ENCODE data around the gene COX8C. TPM values are rescaled to one million over a fixed set of nuclear protein-coding genes. Genes with fewer than 3 reads are reported as not detected.
"Not testable (repeated sequence)": the region's sequence is repeated elsewhere in the genome, so short reads cannot be mapped to it uniquely, and the experiment has no call there.

The COX8C gene
- total RNA-seq, 1 donor, result not detected

- no peak for DNase-seq (ENCODE audit: insufficient read length, low spot score, missing footprints)
- no peak for TF ChIP-seq CTCF (IDR thresholded peaks at IDR 0.05; ENCODE audit: extremely low read depth, low read depth, low read length)
- Histone ChIP-seq H3K4me3 (ENCODE audit: insufficient read depth, low read length) (no peak overlapping the region), H3K9me3 (ENCODE audit: low read depth, low read length) (no peaks in the 10 kb centered on the region), H4K20me1 (ENCODE audit: insufficient read depth, low read length) (no peaks in the 10 kb centered on the region), H3K4me2 (ENCODE audit: insufficient read depth, low read length) (no peak overlapping the region), H3K79me2 (ENCODE audit: insufficient read depth, low read length) (no peaks in the 10 kb centered on the region), H3K36me3 (ENCODE audit: insufficient read depth, low read length) (no peaks in the 10 kb centered on the region), H3K4me1 (ENCODE audit: insufficient read depth, low read length) (no peaks in the 10 kb centered on the region), H2AFZ (ENCODE audit: low read length) (no peak overlapping the region), H3K27me3 (ENCODE audit: insufficient read depth, low read length) (no peaks in the 10 kb centered on the region), H3K27ac (ENCODE audit: low read depth, low read length) (no peak overlapping the region)
Observed at GRCh38 chr14:93343797-93344196, 3.2 kb upstream of the COX8C start.

- H3K27ac ChIP-seq (ENCODE audit: low read depth, low read length), result no peak overlapping the region
- H3K79me2 ChIP-seq (ENCODE audit: insufficient read depth, low read length), result no peaks in the 10 kb centered on the region
- H2AFZ ChIP-seq (ENCODE audit: low read length), result no peak overlapping the region
- H3K4me3 ChIP-seq (ENCODE audit: insufficient read depth, low read length), result no peak overlapping the region
- no peaks in the 10 kb centered on the region for H4K20me1 ChIP-seq (ENCODE audit: insufficient read depth, low read length)
- H3K4me1 ChIP-seq (ENCODE audit: insufficient read depth, low read length), result no peaks in the 10 kb centered on the region
- no peaks in the 10 kb centered on the region for H3K27me3 ChIP-seq (ENCODE audit: insufficient read depth, low read length)
- DNase-seq (ENCODE audit: insufficient read length, low spot score, missing footprints), result no peak
- no peak overlapping the region for H3K4me2 ChIP-seq (ENCODE audit: insufficient read depth, low read length)
- no peak for TF ChIP-seq CTCF (IDR thresholded peaks at IDR 0.05; ENCODE audit: extremely low read depth, low read depth, low read length)
- no peaks in the 10 kb centered on the region for H3K9me3 ChIP-seq (ENCODE audit: low read depth, low read length)
- H3K36me3 ChIP-seq (ENCODE audit: insufficient read depth, low read length), result no peaks in the 10 kb centered on the region
Observed at GRCh38 chr14:93347850-93348249, 868 bp downstream of the COX8C start.

GRCh38 chr14:93348292-93348691 lies 1.3 kb downstream of the COX8C start:
- no peaks in the 10 kb centered on the region for H4K20me1 ChIP-seq (ENCODE audit: insufficient read depth, low read length)
- no peak overlapping the region for H3K27ac ChIP-seq (ENCODE audit: low read depth, low read length)
- no peaks in the 10 kb centered on the region for H3K4me1 ChIP-seq (ENCODE audit: insufficient read depth, low read length)
- H2AFZ ChIP-seq (ENCODE audit: low read length), result no peak overlapping the region
- TF ChIP-seq CTCF (IDR thresholded peaks at IDR 0.05; ENCODE audit: extremely low read depth, low read depth, low read length), result no peak
- H3K9me3 ChIP-seq (ENCODE audit: low read depth, low read length), result no peaks in the 10 kb centered on the region
- no peaks in the 10 kb centered on the region for H3K79me2 ChIP-seq (ENCODE audit: insufficient read depth, low read length)
- DNase-seq (ENCODE audit: insufficient read length, low spot score, missing footprints), result no peak
- H3K4me3 ChIP-seq (ENCODE audit: insufficient read depth, low read length), result no peak overlapping the region
- no peaks in the 10 kb centered on the region for H3K27me3 ChIP-seq (ENCODE audit: insufficient read depth, low read length)
- no peak overlapping the region for H3K4me2 ChIP-seq (ENCODE audit: insufficient read depth, low read length)
- no peaks in the 10 kb centered on the region for H3K36me3 ChIP-seq (ENCODE audit: insufficient read depth, low read length)

GRCh38 chr14:93354873-93355272 lies 7.9 kb downstream of the COX8C start:
- not testable (repeated sequence) for H3K79me2 ChIP-seq (ENCODE audit: insufficient read depth, low read length); H4K20me1 ChIP-seq (ENCODE audit: insufficient read depth, low read length); H3K9me3 ChIP-seq (ENCODE audit: low read depth, low read length); H3K27me3 ChIP-seq (ENCODE audit: insufficient read depth, low read length); DNase-seq (ENCODE audit: insufficient read length, low spot score, missing footprints); H3K4me1 ChIP-seq (ENCODE audit: insufficient read depth, low read length); H2AFZ ChIP-seq (ENCODE audit: low read length); H3K27ac ChIP-seq (ENCODE audit: low read depth, low read length); H3K4me2 ChIP-seq (ENCODE audit: insufficient read depth, low read length); H3K36me3 ChIP-seq (ENCODE audit: insufficient read depth, low read length); H3K4me3 ChIP-seq (ENCODE audit: insufficient read depth, low read length)
